B cell (primary cell): ENCODE results near the gene SCARB1. TPM values are rescaled to one million over a fixed set of nuclear protein-coding genes. Genes with fewer than 3 reads are reported as not detected.

Experiments used
- ATAC-seq: fragments of 200-7000 bp; cut with Tn5 transposase; one replicate; pipeline ENCODE4 v1.10.0; 2021; ENCODE audit warnings: low read depth, mild to moderate bottlenecking, moderate number of reproducible peaks, moderate library complexity
- CTCF ChIA-PET: fragments of 350-600 bp; sonication (Branson Sonifier 250); formaldehyde crosslinking; loops from one replicate; lab custom pipeline; 2021; ENCODE audit warnings: antibody characterized with exemption, inconsistent platforms; lab: Charles Lee
- POLR2A ChIA-PET: fragments of 350-600 bp; sonication (Branson Sonifier 250); formaldehyde crosslinking; loops from one replicate; lab custom pipeline; 2021; ENCODE audit warnings: antibody characterized with exemption; lab: Charles Lee
- DNase-seq: peaks from one replicate; pipeline ENCODE4 v3.0.0; 2013
- H2AFZ ChIP-seq: 2 replicates; pipeline ENCODE4 v1.6.1; 2012; ENCODE audit warnings: mild to moderate bottlenecking, low read depth, low read length; ENCODE audit not compliant: insufficient read depth, poor library complexity, severe bottlenecking
- H3K27ac ChIP-seq, 2 donors: 1 replicate in 1 of 2; 2 replicates in 1 of 2; pipeline ENCODE4 v1.5.1; 2012 to 2013; ENCODE audit warnings: low read length in 2 of 2, mild to moderate bottlenecking in 2 of 2, moderate library complexity in 1 of 2
- H3K27me3 ChIP-seq, 4 experiments: fragments of 200-600 bp in 1 of 4; sonication (generic) in 1 of 4; replicated peaks in 1 of 4; 1 replicate in 2 of 4; 2 replicates in 2 of 4; pipeline versions ENCODE4 v1.6.1 to v1.7.0; 2013 to 2016; ENCODE audit warnings: low read length in 3 of 4, mild to moderate bottlenecking in 2 of 4, mixed read lengths in 1 of 4, moderate library complexity in 1 of 4; ENCODE audit not compliant: insufficient read depth in 4 of 4, control insufficient read depth in 3 of 4; ENCODE audit errors: control extremely low read depth in 1 of 4
- H3K36me3 ChIP-seq, 2 experiments: replicated peaks in 1 of 2; 1 replicate in 1 of 2; 2 replicates in 1 of 2; pipeline versions ENCODE4 v1.6.1 to v1.7.1; 2013; ENCODE audit warnings: low read length in 1 of 2; ENCODE audit not compliant: insufficient read depth in 2 of 2, control insufficient read depth in 1 of 2; ENCODE audit errors: control extremely low read depth in 1 of 2, extremely low read depth in 1 of 2
- H3K4me1 ChIP-seq, 2 donors: fragments of 200-600 bp in 1 of 2; sonication (generic) in 1 of 2; 1 replicate in 1 of 2; 2 replicates in 1 of 2; pipeline versions ENCODE4 v1.5.1 to v1.6.1; 2013 to 2017; ENCODE audit warnings: low read length in 2 of 2; ENCODE audit not compliant: control insufficient read depth in 2 of 2, insufficient read depth in 2 of 2
- H3K4me2 ChIP-seq: replicated peaks from 2 replicates; pipeline ENCODE3; 2012; ENCODE audit warnings: mild to moderate bottlenecking, low read depth, low read length; ENCODE audit not compliant: poor library complexity, severe bottlenecking
- H3K4me3 ChIP-seq, 5 experiments: fragments of 200-600 bp in 1 of 5; sonication (generic) in 1 of 5; 1 replicate in 3 of 5; 2 replicates in 2 of 5; pipeline versions ENCODE4 v1.5.1 to v1.7.0; 2011 to 2016; ENCODE audit warnings: low read length in 4 of 5, mild to moderate bottlenecking in 4 of 5, low read depth in 2 of 5, control low read depth in 1 of 5, moderate library complexity in 1 of 5; ENCODE audit not compliant: insufficient read depth in 1 of 5; ENCODE audit errors: control extremely low read depth in 1 of 5, extremely low read depth in 1 of 5
- H3K79me2 ChIP-seq: fragments of 200-600 bp; sonication (generic); one replicate; pipeline ENCODE4 v1.6.0; 2016; ENCODE audit warnings: low read length; ENCODE audit not compliant: control insufficient read depth, insufficient read depth
- H3K9ac ChIP-seq: fragments of 200-600 bp; sonication (generic); 2 replicates; pipeline ENCODE4 v1.6.1; 2017; ENCODE audit warnings: mild to moderate bottlenecking, low read length, moderate library complexity
- H3K9me3 ChIP-seq, 3 donors: one replicate each; pipeline versions ENCODE4 v1.6.1 to v1.7.1; 2013; ENCODE audit warnings: low read length in 2 of 3; ENCODE audit not compliant: control insufficient read depth in 2 of 3, insufficient read depth in 1 of 3; ENCODE audit errors: control extremely low read depth in 1 of 3
- H4K20me1 ChIP-seq: 2 replicates; pipeline ENCODE4 v1.6.0; 2012; ENCODE audit warnings: mild to moderate bottlenecking, low read length; ENCODE audit not compliant: insufficient read depth, control insufficient read depth, poor library complexity, severe bottlenecking
- H3K27ac Mint-ChIP-seq: one replicate; pipeline ENCODE4 v1.8.0; 2021; ENCODE audit warnings: mixed read lengths
- H3K27me3 Mint-ChIP-seq: one replicate; pipeline ENCODE4 v1.8.0; 2021; ENCODE audit warnings: mixed read lengths
- H3K4me1 Mint-ChIP-seq: one replicate; pipeline ENCODE4 v1.8.0; 2021; ENCODE audit warnings: mixed read lengths
- H3K4me3 Mint-ChIP-seq: one replicate; pipeline ENCODE4 v1.8.0; 2021; ENCODE audit warnings: mixed read lengths
- H3K9me3 Mint-ChIP-seq: one replicate; pipeline ENCODE4 v1.8.0; 2022; ENCODE audit warnings: mixed read lengths; ENCODE audit not compliant: insufficient read depth
- CTCF ChIP-seq: fragments of 200-600 bp; IDR thresholded peaks from one replicate; pipeline ENCODE4 v1.8.0; 2022; ENCODE audit warnings: antibody characterized with exemption, mild to moderate bottlenecking
- EZH2 ChIP-seq: IDR thresholded peaks from 2 replicates; pipeline ENCODE4 v1.6.1; 2012; ENCODE audit warnings: borderline replicate concordance, low read depth, mild to moderate bottlenecking, moderate library complexity, low read length; ENCODE audit not compliant: insufficient read depth, poor library complexity, severe bottlenecking
- WGBS: methylation state at CpG from one replicate; pipeline ENCODE4 v1.1.5; 2013; ENCODE audit warnings: missing lambda C conversion rate; ENCODE audit not compliant: insufficient coverage; 5-methylcytosine and 5-hydroxymethylcytosine counted together
- intact Hi-C: fragments of 100-400 bp; cut with micrococcal nuclease; formaldehyde crosslinking; loops from one replicate; pipeline ENCODE4 v1.10.0; 2022
- polyA plus RNA-seq: library from polyadenylated mRNA; depleted of rRNA; stranded (reverse); fragments of >200 nt; gene quantifications from 2 replicates; pipeline ENCODE4 v1.2.3, GENCODE V29; 2012
- total RNA-seq, 2 donors: library from RNA; stranded (reverse); fragments of 120-200 nt in 1 of 2; gene quantifications; 1 replicate in 1 of 2; 2 replicates in 1 of 2; pipeline versions ENCODE4 v1.2.3 to v1.2.4, GENCODE V29; 2013 to 2022

SCARB1 gene
- total and polyA plus RNA-seq, 2 donors (not counting 1 experiment from before 2014, with no cell fraction given) = 26.8 to 30.7 TPM

GRCh38 chr12:124874188-124874587 is 10.5 kb upstream of the SCARB1 start:
- H3K4me1 Mint-ChIP-seq = peaks cover 6% of the 10 kb centered on the region
- no peak overlapping the region for H3K27ac ChIP-seq
- H4K20me1 ChIP-seq = no peaks in the 10 kb centered on the region
- ATAC-seq = no peak
- H3K9me3 ChIP-seq = no peaks in the 10 kb centered on the region
- ChIA-PET POLR2A (no interaction called here), CTCF (no interaction called here)
- H3K9me3 Mint-ChIP-seq = no peaks in the 10 kb centered on the region
- no peak overlapping the region for H2AFZ ChIP-seq
- no peaks in the 10 kb centered on the region for H3K27me3 ChIP-seq
- 76% methylated on average over 2 of the region's 4 CpGs for WGBS
- H3K27ac Mint-ChIP-seq = no peak overlapping the region
- H3K79me2 ChIP-seq = no peaks in the 10 kb centered on the region
- no peak overlapping the region for H3K4me2 ChIP-seq
- H3K4me3 Mint-ChIP-seq = no peak overlapping the region
- no peak overlapping the region for H3K9ac ChIP-seq
- intact Hi-C loops = no loop called here
- H3K27me3 Mint-ChIP-seq = no peaks in the 10 kb centered on the region
- H3K36me3 ChIP-seq = no peaks in the 10 kb centered on the region
- no peak overlapping the region for H3K4me3 ChIP-seq
- DNase-seq = no peak
- peaks cover 11 to 19% of the 10 kb centered on the region in 2 donors for H3K4me1 ChIP-seq
- no peak for TF ChIP-seq CTCF
- no peak for TF ChIP-seq EZH2

GRCh38 chr12:124872068-124872719 is 8.5 kb upstream of the SCARB1 start:
- WGBS = 100% methylated on average over 3 of the region's 11 CpGs
- Histone ChIP-seq H3K79me2 (no peaks in the 10 kb centered on the region), H3K27me3 (no peaks in the 10 kb centered on the region), H2AFZ (no peak overlapping the region), H3K4me1 (peaks cover 19 to 29% of the 10 kb centered on the region in 2 donors), H3K9ac (no peak overlapping the region), H4K20me1 (no peaks in the 10 kb centered on the region), H3K4me3 (no peak overlapping the region), H3K4me2 (no peak overlapping the region), H3K27ac (no peak overlapping the region), H3K9me3 (no peaks in the 10 kb centered on the region), H3K36me3 (no peaks in the 10 kb centered on the region)
- intact Hi-C loops = no loop called here
- Mint-ChIP-seq H3K4me3 (no peak overlapping the region), H3K27ac (no peak overlapping the region), H3K9me3 (no peaks in the 10 kb centered on the region), H3K4me1 (peaks cover 17% of the 10 kb centered on the region), H3K27me3 (no peaks in the 10 kb centered on the region)
- DNase-seq (no peak), ATAC-seq (no peak)
- ChIA-PET POLR2A (interaction anchor here (1.3 kb wide), 1 partner anchor 15 kb away, joined by 4 read pairs; no protein-coding TSS in a partner anchor), CTCF (no interaction called here)
- TF ChIP-seq CTCF = no peak
